Mucosa of rectum (tissue), 2 donors: ENCODE measurements around the gene CD24.

Experiments used
- H3K27ac ChIP-seq, 2 donors: one replicate each; pipeline ENCODE4 v1.7.0; 2013; ENCODE audit warnings: inconsistent platforms in 2 of 2, low read depth in 2 of 2, low read length in 2 of 2
- H3K27me3 ChIP-seq, 2 donors: one replicate each; pipeline ENCODE4 v1.7.0; 2013; ENCODE audit warnings: low read length in 2 of 2; ENCODE audit not compliant: control insufficient read depth in 2 of 2, insufficient read depth in 2 of 2
- H3K36me3 ChIP-seq, 2 donors: one replicate each; pipeline ENCODE4 v1.7.0; 2013; ENCODE audit warnings: low read length in 2 of 2; ENCODE audit not compliant: control insufficient read depth in 2 of 2, insufficient read depth in 2 of 2
- H3K4me1 ChIP-seq, 2 donors: one replicate each; pipeline ENCODE4 v1.7.0; 2013; ENCODE audit warnings: low read length in 2 of 2, mild to moderate bottlenecking in 1 of 2; ENCODE audit not compliant: control insufficient read depth in 2 of 2, insufficient read depth in 2 of 2
- H3K4me3 ChIP-seq, 2 donors: one replicate each; pipeline ENCODE4 v1.7.0; 2013; ENCODE audit warnings: low read length in 2 of 2
- H3K9ac ChIP-seq, 2 donors: one replicate each; pipeline ENCODE4 v1.7.0; 2013; ENCODE audit warnings: low read length in 2 of 2, low read depth in 1 of 2, mild to moderate bottlenecking in 1 of 2
- H3K9me3 ChIP-seq, 2 donors: one replicate each; pipeline ENCODE4 v1.7.0; 2013; ENCODE audit warnings: low read length in 2 of 2; ENCODE audit not compliant: control insufficient read depth in 2 of 2
- donor health status: healthy.
- donor health status: Normal muscosa, but diverticular disease.

Gene CD24

DNA sequence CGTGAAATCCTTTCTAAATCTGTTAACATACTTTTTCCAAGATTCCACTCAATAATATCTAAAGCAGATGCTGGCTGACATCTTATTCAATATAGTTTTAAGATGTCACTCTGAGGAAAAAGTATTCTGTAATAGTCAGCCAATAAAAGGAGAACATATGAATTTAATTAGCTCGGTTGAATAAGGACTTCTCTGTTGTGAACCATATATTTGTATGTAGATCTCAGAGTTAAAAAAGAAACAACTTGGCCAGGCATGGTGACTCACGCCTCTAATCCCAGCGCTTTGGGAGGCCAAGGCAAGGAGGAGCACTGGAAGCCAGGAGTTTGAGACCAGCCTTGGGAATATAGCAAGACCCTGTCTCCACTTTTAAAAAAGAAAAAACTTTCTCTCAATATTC is 7.4 kb upstream of the CD24 start:
- no peaks in the 10 kb centered on the region for H3K36me3 ChIP-seq
- H3K9ac ChIP-seq, result no peak overlapping the region
- H3K4me1 ChIP-seq, result peaks cover 3 to 4% of the 10 kb centered on the region in 2 donors
- H3K9me3 ChIP-seq, result no peaks in the 10 kb centered on the region
- H3K27ac ChIP-seq, result no peak overlapping the region
- no peak overlapping the region for H3K4me3 ChIP-seq
- peaks cover 0 to 2% of the 10 kb centered on the region in 2 donors for H3K27me3 ChIP-seq

DNA sequence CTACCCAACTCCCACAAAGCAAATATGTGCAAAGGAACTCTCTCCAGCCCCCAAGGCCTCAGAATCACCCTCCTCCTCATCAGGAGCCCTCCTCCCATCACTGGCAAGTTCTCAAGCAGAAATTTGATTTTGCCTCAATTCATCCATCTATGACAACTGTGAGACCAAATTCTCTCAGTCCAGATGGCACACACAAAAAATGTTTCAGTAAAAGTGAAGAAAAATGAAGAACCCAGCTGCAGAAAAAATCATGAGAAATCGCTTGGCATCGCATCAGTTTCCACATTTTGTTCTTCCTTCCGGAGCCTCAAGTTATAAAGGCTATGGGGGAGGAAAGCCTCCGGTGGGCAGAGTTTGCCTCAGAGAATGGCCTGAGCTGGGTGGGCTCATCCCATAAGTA is 6.4 kb upstream of the CD24 start:
- Histone ChIP-seq H3K9me3 (no peaks in the 10 kb centered on the region), H3K27ac (no peak overlapping the region), H3K4me1 (peaks cover 8% of the 10 kb centered on the region in 2 donors), H3K4me3 (no peak overlapping the region), H3K27me3 (peaks cover 0 to 2% of the 10 kb centered on the region in 2 donors), H3K9ac (no peak overlapping the region), H3K36me3 (no peaks in the 10 kb centered on the region)

DNA sequence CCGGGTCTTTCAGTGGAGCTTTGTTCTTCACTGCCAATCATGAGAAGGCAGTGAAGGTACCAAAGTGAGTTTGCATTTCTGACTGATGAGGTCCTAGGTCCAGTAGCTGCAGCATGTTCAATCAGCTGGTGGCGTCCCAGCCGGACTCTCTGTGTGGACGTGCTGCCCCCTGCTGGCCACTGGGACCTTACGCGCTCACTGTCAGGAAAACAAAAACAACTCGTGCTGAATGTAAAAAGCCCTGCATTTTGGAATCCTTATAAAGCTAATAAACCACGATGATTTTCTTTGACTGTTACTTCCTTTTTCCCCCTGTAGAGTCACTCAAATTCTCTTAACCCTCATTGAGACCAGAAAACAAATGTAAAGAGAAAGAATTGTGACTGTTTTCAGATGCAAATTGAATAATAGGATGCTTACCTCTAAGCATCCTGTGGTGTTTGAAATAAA is 4.9 kb upstream of the CD24 start:
- Histone ChIP-seq H3K36me3 (no peaks in the 10 kb centered on the region), H3K4me3 (no peak overlapping the region), H3K9me3 (no peaks in the 10 kb centered on the region), H3K27me3 (peaks cover 0 to 2% of the 10 kb centered on the region in 2 donors), H3K4me1 (peaks cover 8% of the 10 kb centered on the region in 2 donors), H3K27ac (no peak overlapping the region), H3K9ac (no peak overlapping the region)

DNA sequence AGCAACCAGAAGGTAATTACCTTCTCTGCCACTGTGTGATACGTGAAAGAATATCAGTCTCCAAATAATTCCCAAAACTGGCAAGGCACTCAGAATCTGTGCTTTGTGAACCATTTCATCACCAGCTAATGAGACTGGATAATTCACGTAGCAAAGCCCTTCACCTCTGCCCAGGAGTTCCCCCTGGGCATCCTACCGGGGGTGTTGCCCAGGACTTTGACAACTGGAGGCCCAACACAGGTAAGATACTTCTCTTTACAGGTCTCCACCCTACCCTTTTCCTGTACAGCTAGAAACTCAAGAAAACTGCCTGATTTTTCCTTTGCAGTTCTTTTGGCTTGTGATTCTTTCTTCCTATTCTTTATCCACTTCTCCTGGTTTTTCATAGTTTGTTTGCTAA is 2.7 kb upstream of the CD24 start:
- H3K9ac ChIP-seq, result no peak overlapping the region
- H3K4me3 ChIP-seq, result peak overlapping the region in 1 of 2 donors; percentile 15
- peaks cover 0 to 6% of the 10 kb centered on the region in 2 donors for H3K27me3 ChIP-seq
- H3K27ac ChIP-seq, result peak overlapping the region; percentile 9 to 90
- no peaks in the 10 kb centered on the region for H3K36me3 ChIP-seq
- H3K4me1 ChIP-seq, result peaks cover 8 to 17% of the 10 kb centered on the region in 2 donors
- no peaks in the 10 kb centered on the region for H3K9me3 ChIP-seq

DNA sequence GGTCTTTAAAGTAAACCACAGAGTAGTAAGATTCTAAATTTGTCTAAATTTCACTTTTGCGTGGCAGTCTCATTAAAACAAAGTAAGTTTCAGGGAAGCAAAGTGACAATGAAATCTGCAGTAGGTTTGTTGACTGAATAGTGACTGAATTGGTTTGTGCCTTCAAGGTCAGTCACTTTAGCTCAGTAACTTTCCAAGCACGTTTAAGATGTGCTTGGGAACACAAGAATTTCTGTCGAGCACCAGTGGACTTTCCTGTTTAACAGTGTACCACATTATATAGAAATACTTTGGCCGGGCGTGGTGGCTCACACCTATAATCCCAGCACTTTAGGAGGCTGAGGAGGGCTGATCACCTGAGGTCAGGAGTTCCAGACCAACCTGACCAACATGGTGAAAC is 1.7 kb upstream of the CD24 start:
- H3K4me3 ChIP-seq, result peak overlapping the region; percentile 63 to 67
- peaks cover 0 to 6% of the 10 kb centered on the region in 2 donors for H3K27me3 ChIP-seq
- H3K36me3 ChIP-seq, result no peaks in the 10 kb centered on the region
- peak overlapping the region; percentile 2 to 78 for H3K9ac ChIP-seq
- H3K4me1 ChIP-seq, result peaks cover 8 to 17% of the 10 kb centered on the region in 2 donors
- no peaks in the 10 kb centered on the region for H3K9me3 ChIP-seq
- peak overlapping the region; percentile 85 to 90 for H3K27ac ChIP-seq

DNA sequence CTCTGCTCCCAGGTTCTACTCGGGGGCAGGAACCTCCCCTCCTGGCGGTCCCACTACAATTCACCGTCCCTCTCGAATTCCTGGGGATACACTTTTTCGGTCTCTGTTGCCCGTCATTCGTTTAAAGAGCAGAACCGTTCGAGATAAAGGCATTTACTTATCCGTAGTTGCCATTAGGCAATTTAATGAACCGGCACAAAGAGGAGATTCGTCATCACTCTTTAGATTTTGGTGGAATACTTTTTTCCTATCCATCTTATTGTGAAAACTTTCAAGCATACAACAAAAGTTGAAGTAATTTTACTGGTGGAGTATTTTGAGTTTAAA is 1.2 kb upstream of the CD24 start:
- Histone ChIP-seq H3K4me1 (peaks cover 8 to 17% of the 10 kb centered on the region in 2 donors), H3K9ac (peak overlapping the region; percentile 63 to 78), H3K27ac (peak overlapping the region; percentile 85 to 90), H3K4me3 (peak overlapping the region; percentile 63 to 67), H3K36me3 (no peaks in the 10 kb centered on the region), H3K9me3 (no peaks in the 10 kb centered on the region), H3K27me3 (peaks cover 0 to 6% of the 10 kb centered on the region in 2 donors)

DNA sequence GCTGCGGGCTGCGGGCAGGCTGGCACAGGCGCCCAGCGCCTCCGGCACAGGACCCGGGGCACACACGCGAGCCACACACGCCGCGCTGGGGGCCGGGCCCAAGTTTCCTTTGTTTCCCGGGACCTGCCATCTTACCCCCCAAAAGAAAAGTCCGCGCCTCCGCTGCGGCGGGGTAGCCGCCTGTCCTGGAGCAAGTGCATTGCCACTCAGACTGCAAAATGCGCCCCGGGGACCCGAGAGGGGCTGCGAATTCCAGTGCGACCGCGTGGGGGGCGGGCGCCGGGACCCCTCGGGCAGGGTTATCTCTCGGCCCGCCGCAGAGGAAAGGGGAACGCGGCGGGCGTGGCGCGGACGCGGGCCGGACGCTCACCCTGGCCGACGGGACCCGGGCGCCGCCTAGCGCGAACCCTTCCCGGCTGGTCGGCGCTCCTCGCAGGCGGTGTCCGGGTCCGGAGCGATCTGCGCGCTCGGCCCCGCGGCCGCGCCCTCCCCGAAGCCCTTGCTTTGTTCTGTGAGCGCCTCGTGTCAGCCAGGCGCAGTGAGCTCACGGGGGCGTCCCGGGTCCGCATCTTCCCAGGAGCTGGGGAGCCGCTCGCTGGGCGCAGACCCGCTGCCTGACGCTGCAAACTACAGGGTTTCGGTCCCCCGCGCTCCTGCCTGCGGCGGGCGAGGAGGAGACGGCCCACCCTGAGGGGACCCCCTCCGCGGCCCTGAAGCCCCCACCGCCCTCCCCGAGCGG is 639 bp upstream of the CD24 start:
- peaks cover 0 to 6% of the 10 kb centered on the region in 2 donors for H3K27me3 ChIP-seq
- peaks cover 8 to 17% of the 10 kb centered on the region in 2 donors for H3K4me1 ChIP-seq
- H3K9ac ChIP-seq, result peak overlapping the region; percentile 63 to 78
- H3K27ac ChIP-seq, result peak overlapping the region; percentile 85 to 90
- H3K9me3 ChIP-seq, result no peaks in the 10 kb centered on the region
- H3K4me3 ChIP-seq, result peak overlapping the region; percentile 63 to 67
- no peaks in the 10 kb centered on the region for H3K36me3 ChIP-seq

DNA sequence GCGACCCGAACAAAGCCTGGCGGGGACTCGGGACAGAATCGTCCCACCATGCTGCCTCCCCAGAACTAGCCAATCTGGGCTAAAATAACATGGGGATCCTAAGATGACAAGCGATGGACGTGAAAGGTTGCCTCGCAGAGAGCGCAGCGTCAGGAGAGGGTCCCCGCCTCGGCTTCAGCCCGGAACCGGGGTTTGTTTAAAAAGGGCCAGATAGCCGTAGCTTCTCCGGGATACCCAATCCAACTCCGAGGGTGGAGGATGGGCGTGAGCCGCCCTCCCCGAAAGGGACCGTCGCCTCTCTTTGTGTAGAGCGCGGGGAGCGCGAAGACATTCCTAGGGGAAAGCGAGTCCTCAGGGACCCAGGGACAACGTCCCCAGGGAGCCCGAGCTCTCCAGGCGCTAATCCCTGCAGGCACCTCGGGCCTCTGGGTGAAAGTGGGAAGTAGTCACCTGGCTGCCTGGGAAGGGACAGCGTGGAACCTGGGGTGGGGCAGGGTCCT is 643 bp downstream of the CD24 start:
- Histone ChIP-seq H3K27me3 (peaks cover 0 to 6% of the 10 kb centered on the region in 2 donors), H3K9ac (peak overlapping the region; percentile 74 to 75), H3K9me3 (no peaks in the 10 kb centered on the region), H3K4me1 (peaks cover 8 to 17% of the 10 kb centered on the region in 2 donors), H3K4me3 (peak overlapping the region; percentile 88 to 89), H3K27ac (peak overlapping the region; percentile 87 to 89), H3K36me3 (no peaks in the 10 kb centered on the region)

DNA sequence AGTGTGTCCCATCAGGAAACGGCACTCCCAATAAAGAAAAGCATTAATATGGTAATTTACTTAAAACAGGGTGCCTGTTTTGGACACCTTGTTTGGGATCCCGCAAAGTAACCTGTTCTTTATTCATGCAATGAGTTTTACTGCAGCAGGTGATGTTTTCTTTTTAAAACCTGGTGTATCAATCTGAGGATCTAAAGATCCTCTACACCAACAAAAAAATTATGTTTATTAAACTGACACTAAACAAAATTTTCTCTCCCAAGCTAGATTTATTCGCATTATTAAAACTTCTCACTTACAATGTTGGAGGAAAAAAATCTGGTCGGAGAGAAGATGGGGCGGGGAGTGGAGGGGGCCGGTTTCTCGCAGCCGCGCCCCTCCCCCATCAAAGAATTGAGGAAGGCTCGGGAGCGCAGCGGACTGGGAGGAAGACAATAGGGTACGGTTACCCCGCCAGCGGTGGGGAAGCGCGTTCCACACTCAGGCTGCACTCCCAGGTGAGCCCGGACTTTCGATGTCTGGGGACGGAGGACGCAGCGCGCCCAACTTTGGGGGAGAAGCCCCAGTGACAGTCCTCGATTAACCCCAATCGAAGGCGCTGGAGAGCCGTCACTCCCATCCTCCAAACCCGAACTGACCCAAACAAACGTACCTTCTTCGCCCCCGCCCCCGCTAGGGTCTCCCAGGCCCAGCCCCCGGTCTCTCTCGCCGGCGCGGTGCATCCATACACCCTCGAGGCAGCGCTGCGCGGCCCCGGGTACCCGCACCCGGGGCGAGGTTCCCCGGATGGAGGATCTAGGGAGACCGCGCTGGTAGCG is 1.3 kb downstream of the CD24 start:
- no peaks in the 10 kb centered on the region for H3K36me3 ChIP-seq
- peak overlapping the region; percentile 88 to 89 for H3K4me3 ChIP-seq
- no peaks in the 10 kb centered on the region for H3K9me3 ChIP-seq
- H3K27ac ChIP-seq, result peak overlapping the region; percentile 87 to 89
- peaks cover 8 to 17% of the 10 kb centered on the region in 2 donors for H3K4me1 ChIP-seq
- peak overlapping the region; percentile 74 to 75 for H3K9ac ChIP-seq
- peaks cover 0 to 5% of the 10 kb centered on the region in 2 donors for H3K27me3 ChIP-seq

DNA sequence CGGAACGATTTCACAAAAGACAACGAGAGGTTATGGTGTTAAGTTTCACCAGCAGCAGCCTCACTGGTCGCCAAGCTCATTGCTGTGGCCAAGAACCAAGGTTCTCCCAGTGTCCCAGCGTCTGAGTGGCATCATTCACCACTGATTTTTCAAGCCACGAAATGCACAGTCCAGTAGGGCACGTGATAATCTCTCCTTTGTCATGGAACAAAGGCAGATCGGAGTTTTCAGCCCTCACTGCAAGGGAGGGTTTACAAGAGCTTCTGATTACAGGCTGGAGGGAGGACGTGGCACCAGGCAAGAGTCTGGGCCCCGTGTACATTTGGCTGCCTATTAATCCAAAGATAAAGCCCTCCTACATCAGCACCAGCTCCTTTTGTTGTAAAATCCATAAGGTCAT is 2.0 kb downstream of the CD24 start:
- Histone ChIP-seq H3K4me1 (peaks cover 8 to 17% of the 10 kb centered on the region in 2 donors), H3K9ac (peak overlapping the region; percentile 74 to 75), H3K36me3 (no peaks in the 10 kb centered on the region), H3K4me3 (peak overlapping the region; percentile 88 to 89), H3K9me3 (no peaks in the 10 kb centered on the region), H3K27ac (peak overlapping the region; percentile 87 to 89), H3K27me3 (peaks cover 0 to 5% of the 10 kb centered on the region in 2 donors)
